Smooth muscle cell (in vitro differentiated cells): ENCODE data around the gene CNTNAP1. TPM values are rescaled to one million over a fixed set of nuclear protein-coding genes. Genes with fewer than 3 reads are reported as not detected.
A peak's percentile ranks its signal among the peaks of the same experiment; 100 is the strongest.

Experiments used
- DNase-seq: peaks from one replicate; lab custom pipeline; 2025; ENCODE audit not compliant: unreplicated experiment; lab: John Stamatoyannopoulos, UW
- H2AFZ ChIP-seq: fragments of 200-600 bp; sonication (generic); 2 replicates; pipeline ENCODE4 v1.6.0; 2016; ENCODE audit warnings: antibody characterized with exemption, low read depth, mild to moderate bottlenecking
- H3F3A ChIP-seq: fragments of 200-600 bp; sonication (generic); 2 replicates; pipeline ENCODE4 v1.6.0; 2017; ENCODE audit warnings: antibody characterized with exemption, low read depth
- H3K27ac ChIP-seq: fragments of 200-600 bp; sonication (generic); 2 replicates; pipeline ENCODE4 v1.5.1; 2016; ENCODE audit warnings: low read depth, mild to moderate bottlenecking
- H3K27me3 ChIP-seq: fragments of 200-600 bp; sonication (generic); 2 replicates; pipeline ENCODE4 v1.6.1; 2016; ENCODE audit warnings: low read depth, mild to moderate bottlenecking
- H3K36me3 ChIP-seq: fragments of 200-600 bp; sonication (generic); 2 replicates; pipeline ENCODE4 v1.5.1; 2016; ENCODE audit warnings: low read depth
- H3K4me1 ChIP-seq: fragments of 200-600 bp; sonication (generic); 2 replicates; pipeline ENCODE4 v1.5.1; 2016; ENCODE audit warnings: low read depth
- H3K4me2 ChIP-seq: fragments of 200-600 bp; sonication (generic); 2 replicates; pipeline ENCODE4 v1.6.0; 2016; ENCODE audit warnings: mild to moderate bottlenecking
- H3K4me3 ChIP-seq: fragments of 200-600 bp; sonication (generic); 2 replicates; pipeline ENCODE4 v1.5.1; 2016; ENCODE audit warnings: mild to moderate bottlenecking
- H3K79me2 ChIP-seq: fragments of 200-600 bp; sonication (generic); 2 replicates; pipeline ENCODE4 v1.6.0; 2016; ENCODE audit warnings: low read depth, mild to moderate bottlenecking
- H3K9ac ChIP-seq: fragments of 200-600 bp; sonication (generic); 2 replicates; pipeline ENCODE4 v1.6.0; 2016; ENCODE audit warnings: low read depth
- H3K9me3 ChIP-seq: fragments of 200-600 bp; sonication (generic); replicated peaks from 2 replicates; pipeline ENCODE4 v1.5.1; 2016; ENCODE audit warnings: low read depth
- H4K20me1 ChIP-seq: fragments of 200-600 bp; sonication (generic); 2 replicates; pipeline ENCODE4 v1.6.0; 2016; ENCODE audit warnings: low read depth
- WGBS: methylation state at CpG from one replicate; pipeline ENCODE4 v1.1.7; 2016; ENCODE audit warnings: low lambda C conversion rate; 5-methylcytosine and 5-hydroxymethylcytosine counted together
- polyA plus RNA-seq: library from polyadenylated mRNA; unstranded; fragments of >200 nt; fragmentation: Nextera tagmentation; extraction: Ambion mirVana; gene quantifications from 2 replicates; pipeline ENCODE4 v1.2.1, GENCODE V29; 2016
- total RNA-seq: library from RNA; depleted of rRNA; stranded (reverse); fragments of >200 nt; gene quantifications from 2 replicates; pipeline ENCODE4 v1.2.3, GENCODE V29; 2014
- TF ChIP-seq, protein P1 (sequence below): fragments of 200-600 bp; sonication (generic); IDR thresholded peaks from 2 replicates; pipeline ENCODE4 v1.5.1; 2017; ENCODE audit warnings: borderline replicate concordance, mild to moderate bottlenecking, antibody characterized with exemption; ENCODE audit not compliant: insufficient read depth, poor library complexity, severe bottlenecking

The CNTNAP1 gene
- total and polyA plus RNA-seq, 2 experiments from 2014 or later, result 2.0 to 7.1 TPM

DNA sequence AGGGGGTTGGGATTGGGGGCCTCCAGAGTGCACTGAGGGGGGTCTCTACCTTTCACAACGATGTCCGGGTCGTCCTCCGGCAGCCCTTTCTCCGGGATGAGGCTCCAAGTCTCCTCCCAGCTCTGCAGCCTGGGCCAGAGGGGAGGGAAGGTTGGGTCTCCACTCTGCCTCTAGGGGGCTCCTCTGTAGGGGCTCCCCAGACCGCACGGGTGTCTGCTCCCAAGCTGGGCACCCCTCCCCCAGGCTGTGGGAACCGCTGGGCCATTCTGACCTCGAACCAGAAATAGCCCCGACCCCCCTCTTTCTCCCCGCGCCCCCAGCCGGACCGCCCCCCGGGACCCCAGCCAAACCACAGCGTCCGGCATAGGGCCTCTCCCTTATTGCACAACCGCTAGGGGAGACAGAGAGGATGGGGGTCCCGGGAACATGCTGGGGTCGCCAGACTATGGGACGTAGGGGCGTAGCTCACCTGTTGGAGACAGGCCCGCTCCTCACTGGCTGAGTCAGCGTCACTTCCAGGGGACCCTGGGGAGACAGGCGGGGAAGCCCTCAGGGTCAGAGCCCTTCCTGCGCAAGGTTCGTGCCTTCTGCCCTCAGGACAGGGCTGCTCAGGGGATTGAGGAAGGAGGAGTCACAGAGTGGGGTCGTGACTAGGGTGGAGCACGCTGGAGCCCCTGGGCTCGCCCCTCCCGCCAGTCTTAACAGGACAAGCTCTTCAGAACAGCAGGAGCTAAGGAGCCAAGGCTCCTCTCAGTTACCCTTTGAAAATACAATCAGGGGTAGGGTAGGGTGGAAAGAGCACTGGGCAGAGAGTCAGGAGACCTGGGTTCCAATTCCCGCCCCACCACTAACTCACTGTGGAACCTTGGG is 8.2 kb upstream of the CNTNAP1 start:
- TF ChIP-seq, protein P1, sequence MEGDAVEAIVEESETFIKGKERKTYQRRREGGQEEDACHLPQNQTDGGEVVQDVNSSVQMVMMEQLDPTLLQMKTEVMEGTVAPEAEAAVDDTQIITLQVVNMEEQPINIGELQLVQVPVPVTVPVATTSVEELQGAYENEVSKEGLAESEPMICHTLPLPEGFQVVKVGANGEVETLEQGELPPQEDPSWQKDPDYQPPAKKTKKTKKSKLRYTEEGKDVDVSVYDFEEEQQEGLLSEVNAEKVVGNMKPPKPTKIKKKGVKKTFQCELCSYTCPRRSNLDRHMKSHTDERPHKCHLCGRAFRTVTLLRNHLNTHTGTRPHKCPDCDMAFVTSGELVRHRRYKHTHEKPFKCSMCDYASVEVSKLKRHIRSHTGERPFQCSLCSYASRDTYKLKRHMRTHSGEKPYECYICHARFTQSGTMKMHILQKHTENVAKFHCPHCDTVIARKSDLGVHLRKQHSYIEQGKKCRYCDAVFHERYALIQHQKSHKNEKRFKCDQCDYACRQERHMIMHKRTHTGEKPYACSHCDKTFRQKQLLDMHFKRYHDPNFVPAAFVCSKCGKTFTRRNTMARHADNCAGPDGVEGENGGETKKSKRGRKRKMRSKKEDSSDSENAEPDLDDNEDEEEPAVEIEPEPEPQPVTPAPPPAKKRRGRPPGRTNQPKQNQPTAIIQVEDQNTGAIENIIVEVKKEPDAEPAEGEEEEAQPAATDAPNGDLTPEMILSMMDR, result peak; percentile 44
- H3K4me3 ChIP-seq, result peak overlapping the region; percentile 85
- H3K79me2 ChIP-seq, result peaks cover 6% of the 10 kb centered on the region
- H3K36me3 ChIP-seq, result no peaks in the 10 kb centered on the region
- H3F3A ChIP-seq, result peaks cover 13% of the 10 kb centered on the region
- peaks cover 27% of the 10 kb centered on the region for H3K4me1 ChIP-seq
- no peak overlapping the region for H3K9ac ChIP-seq
- H3K4me2 ChIP-seq, result peak overlapping the region; percentile 97
- H3K27me3 ChIP-seq, result no peaks in the 10 kb centered on the region
- peaks cover 58% of the 10 kb centered on the region for H4K20me1 ChIP-seq
- DNase-seq, result no peak
- WGBS, result 35% methylated on average over 23 of the region's 32 CpGs
- H3K27ac ChIP-seq, result no peak overlapping the region
- no peaks in the 10 kb centered on the region for H3K9me3 ChIP-seq
- H2AFZ ChIP-seq, result no peak overlapping the region

DNA sequence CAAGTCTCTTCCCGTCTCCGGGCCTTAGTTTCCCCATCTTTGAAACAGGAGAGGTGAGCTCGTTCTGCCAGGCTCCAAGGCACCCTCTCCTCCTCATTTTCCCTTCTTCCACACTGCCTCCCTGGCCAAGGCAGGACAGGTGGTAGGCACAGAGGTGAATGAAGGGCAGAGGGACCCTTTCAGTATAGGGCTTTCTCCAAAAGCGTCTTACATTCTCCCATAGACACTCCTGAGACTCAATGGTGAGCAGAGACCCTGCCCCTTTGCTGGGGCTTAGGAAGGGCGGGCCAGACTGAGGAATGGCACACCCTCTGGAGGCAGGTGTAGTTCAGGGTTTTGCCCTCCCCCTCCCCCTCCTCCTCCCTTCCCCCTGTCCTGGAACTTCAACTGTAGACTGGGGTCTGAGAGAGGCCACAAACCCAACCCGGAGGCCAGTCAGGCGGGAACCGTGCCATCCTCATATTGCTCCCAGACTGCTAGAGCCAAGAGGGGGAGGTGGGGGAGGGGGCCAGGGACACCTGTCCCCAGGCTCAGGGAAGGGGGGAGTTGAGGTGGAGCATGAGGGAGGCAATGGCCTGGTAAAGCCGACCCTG is 7.5 kb upstream of the CNTNAP1 start:
- H3K36me3 ChIP-seq, result no peaks in the 10 kb centered on the region
- no peak for DNase-seq
- H3F3A ChIP-seq, result peaks cover 13% of the 10 kb centered on the region
- H3K4me3 ChIP-seq, result peak overlapping the region; percentile 85
- peak overlapping the region; percentile 97 for H3K4me2 ChIP-seq
- TF ChIP-seq, protein P1, result no peak
- H3K4me1 ChIP-seq, result peaks cover 33% of the 10 kb centered on the region
- no peak overlapping the region for H3K27ac ChIP-seq
- H3K9ac ChIP-seq, result no peak overlapping the region
- H3K9me3 ChIP-seq, result no peaks in the 10 kb centered on the region
- peaks cover 53% of the 10 kb centered on the region for H4K20me1 ChIP-seq
- WGBS, result 50% methylated on average over 5 of the region's 9 CpGs
- no peaks in the 10 kb centered on the region for H3K27me3 ChIP-seq
- peaks cover 6% of the 10 kb centered on the region for H3K79me2 ChIP-seq
- no peak overlapping the region for H2AFZ ChIP-seq

DNA sequence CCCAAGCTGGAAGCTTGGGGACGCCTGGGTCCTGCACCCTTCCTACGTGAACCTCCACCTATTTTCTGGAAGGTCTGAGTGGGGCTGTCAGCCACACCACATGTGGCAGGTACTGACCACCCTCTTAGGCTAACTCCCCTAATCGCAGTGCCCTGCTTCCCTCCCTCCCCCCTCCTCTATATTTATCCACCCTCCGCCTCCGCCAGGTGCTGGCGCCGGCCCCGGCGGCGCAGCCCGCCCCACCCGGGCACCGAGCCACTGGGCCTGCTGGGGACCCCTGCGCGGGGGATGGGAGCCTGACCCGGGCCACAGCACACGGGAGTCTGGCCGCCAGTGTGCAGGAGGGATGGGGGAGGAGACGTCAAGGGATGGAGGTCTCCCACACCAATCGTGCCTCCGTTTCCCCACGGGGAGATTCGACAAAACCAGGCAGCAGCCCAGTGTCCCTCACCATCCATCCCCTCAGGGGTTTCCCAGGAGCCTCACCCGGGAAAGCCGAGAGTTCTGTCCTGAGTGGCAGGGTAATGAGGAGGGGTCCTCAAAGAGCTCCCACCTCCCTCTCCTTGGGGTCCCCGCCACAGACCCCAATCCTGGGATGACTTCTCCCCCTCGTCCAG is 6.9 kb upstream of the CNTNAP1 start:
- Histone ChIP-seq H3K4me2 (peak overlapping the region; percentile 97), H3K27me3 (no peaks in the 10 kb centered on the region), H3K36me3 (no peaks in the 10 kb centered on the region), H4K20me1 (peaks cover 51% of the 10 kb centered on the region), H3K9me3 (no peaks in the 10 kb centered on the region), H3K79me2 (peaks cover 6% of the 10 kb centered on the region), H3K4me1 (peaks cover 38% of the 10 kb centered on the region), H3K4me3 (peak overlapping the region; percentile 85), H2AFZ (no peak overlapping the region), H3K27ac (no peak overlapping the region), H3K9ac (peak overlapping the region; percentile 52), H3F3A (peaks cover 15% of the 10 kb centered on the region)
- no peak for DNase-seq
- 2% methylated on average over 13 of the region's 27 CpGs for WGBS
- TF ChIP-seq, protein P1, result no peak
